Mesodermal cell (in vitro differentiated cells): ENCODE results near the gene NLRP6. TPM values are rescaled to one million over a fixed set of nuclear protein-coding genes. Genes with fewer than 3 reads are reported as not detected.
A peak's percentile ranks its signal among the peaks of the same experiment; 100 is the strongest.
"Not testable (repeated sequence)": the region's sequence is repeated elsewhere in the genome, so short reads cannot be mapped to it uniquely, and the experiment has no call there.

Experiments used
- H3K27ac ChIP-seq: 2 replicates; pipeline ENCODE4 v1.7.0; 2013; ENCODE audit warnings: mild to moderate bottlenecking, low read depth, low read length, moderate library complexity; ENCODE audit not compliant: severe bottlenecking
- H3K36me3 ChIP-seq: 2 replicates; pipeline ENCODE4 v1.7.1; 2013; ENCODE audit warnings: mild to moderate bottlenecking, low read length, moderate library complexity; ENCODE audit not compliant: control insufficient read depth, insufficient read depth
- H3K4me1 ChIP-seq: one replicate; pipeline ENCODE4 v1.7.1; 2013; ENCODE audit warnings: mild to moderate bottlenecking, low read length; ENCODE audit not compliant: insufficient read depth, control insufficient read depth, poor library complexity, severe bottlenecking
- H3K4me3 ChIP-seq: 2 replicates; pipeline ENCODE4 v1.7.0; 2013; ENCODE audit warnings: low read length, control low read depth, mild to moderate bottlenecking; ENCODE audit not compliant: insufficient read depth, poor library complexity, severe bottlenecking; ENCODE audit errors: extremely low read depth
- H3K9me3 ChIP-seq: 2 replicates; pipeline ENCODE4 v1.7.1; 2013; ENCODE audit warnings: mild to moderate bottlenecking, low read length, moderate library complexity; ENCODE audit not compliant: control insufficient read depth
- WGBS, 2 experiments: methylation state at CpG; one replicate each; pipeline ENCODE4 v1.1.5; 2013; ENCODE audit warnings: missing lambda C conversion rate in 2 of 2; ENCODE audit not compliant: insufficient coverage in 2 of 2; 5-methylcytosine and 5-hydroxymethylcytosine counted together
- polyA plus RNA-seq, 2 experiments: library from polyadenylated mRNA; stranded (reverse); fragments of 50-300 nt; gene quantifications; one replicate each; pipeline ENCODE4 v1.2.3, GENCODE V29; 2013

Gene NLRP6
- polyA plus RNA-seq (2013, experiment 1 of 2): not detected
- not detected for polyA plus RNA-seq (2013, experiment 2 of 2)

- Histone ChIP-seq H3K36me3 (no peaks in the 10 kb centered on the region), H3K4me1 (no peaks in the 10 kb centered on the region), H3K9me3 (no peaks in the 10 kb centered on the region), H3K27ac (no peak within 1 kb of the TSS), H3K4me3 (no peak within 1 kb of the TSS)
- 87 to 94% methylated on average over 18 to 19 of the region's 21 CpGs for WGBS, 2 experiments
Observed at GRCh38 chr11:278001-278951, at the start of gene NLRP6. TSS of gene NLRP6 (plus strand) at chr11:278407. CDS start at chr11:278570, 163 bp downstream.

DNA sequence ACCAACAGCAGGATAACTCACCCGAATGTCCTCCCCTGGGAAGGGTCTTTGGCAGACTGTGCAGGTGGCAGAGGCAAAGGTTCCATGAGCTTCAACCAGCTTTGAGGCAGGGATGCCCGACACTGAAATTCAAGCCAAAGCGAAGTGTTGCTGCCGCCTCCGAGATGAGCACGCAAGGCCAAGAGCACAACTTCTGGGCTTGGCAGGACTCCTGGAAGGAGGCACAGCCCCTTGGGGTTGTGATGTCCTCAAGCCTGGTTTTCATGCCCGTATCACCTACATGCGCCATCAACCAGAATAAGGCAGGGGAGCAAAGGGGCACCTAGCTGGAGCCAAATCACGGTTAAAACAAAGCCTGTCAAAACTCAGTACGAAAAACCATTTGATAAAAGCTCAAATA is 47.8 kb upstream of the NLRP6 start:
- WGBS, 2 experiments: 92 to 96% methylated on average over 10 of the region's 10 CpGs

DNA sequence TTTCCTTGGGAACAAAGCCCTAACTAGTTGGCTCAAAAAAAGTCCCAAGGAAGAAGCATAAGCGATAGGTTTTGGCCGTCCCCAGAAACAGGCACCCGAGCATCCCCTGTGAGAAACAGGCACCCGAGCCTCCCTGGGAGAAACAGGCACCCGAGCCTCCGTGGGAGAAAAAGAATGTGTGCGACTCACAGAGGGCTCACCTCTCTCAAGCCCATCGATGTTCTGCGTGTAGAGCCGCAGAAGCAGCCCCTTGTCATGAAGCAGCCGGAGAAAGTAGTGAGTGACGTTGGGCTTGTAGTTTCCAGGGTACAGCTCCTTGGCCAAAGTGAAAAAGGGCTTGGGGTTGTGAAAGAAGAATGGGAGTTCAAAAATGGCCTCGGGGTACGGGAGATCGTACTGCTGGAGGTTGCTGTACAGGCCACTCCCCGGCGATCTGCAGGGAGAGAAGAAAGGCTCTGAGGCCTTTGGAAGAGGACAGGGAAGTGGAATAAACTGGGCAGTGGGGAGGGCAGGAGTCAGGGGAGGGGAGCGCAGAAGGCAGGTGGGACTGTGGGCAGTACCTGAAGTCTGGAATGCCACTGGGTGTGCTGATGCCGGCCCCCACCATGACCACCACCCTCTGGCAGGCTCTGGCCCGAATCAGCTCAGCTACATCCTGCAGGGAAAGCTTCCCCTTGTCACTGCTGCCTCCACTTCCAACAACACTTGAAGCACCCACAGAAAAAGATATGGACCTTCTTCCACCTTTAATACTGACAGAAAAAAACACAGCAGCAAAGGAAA is 45.2 kb upstream of the NLRP6 start:
- Histone ChIP-seq H3K27ac (no peak overlapping the region), H3K36me3 (peaks cover 9% of the 10 kb centered on the region), H3K4me3 (no peak overlapping the region), H3K4me1 (peaks cover 2% of the 10 kb centered on the region), H3K9me3 (no peaks in the 10 kb centered on the region)
- 93 to 95% methylated on average over 18 to 19 of the region's 20 CpGs for WGBS, 2 experiments

More for the DNA sequence above, 47.8 kb upstream of the NLRP6 start:
- Histone ChIP-seq H3K36me3 (peaks cover 9% of the 10 kb centered on the region), H3K4me1 (no peaks in the 10 kb centered on the region), H3K9me3 (no peaks in the 10 kb centered on the region), H3K4me3 (no peak overlapping the region), H3K27ac (no peak overlapping the region)

DNA sequence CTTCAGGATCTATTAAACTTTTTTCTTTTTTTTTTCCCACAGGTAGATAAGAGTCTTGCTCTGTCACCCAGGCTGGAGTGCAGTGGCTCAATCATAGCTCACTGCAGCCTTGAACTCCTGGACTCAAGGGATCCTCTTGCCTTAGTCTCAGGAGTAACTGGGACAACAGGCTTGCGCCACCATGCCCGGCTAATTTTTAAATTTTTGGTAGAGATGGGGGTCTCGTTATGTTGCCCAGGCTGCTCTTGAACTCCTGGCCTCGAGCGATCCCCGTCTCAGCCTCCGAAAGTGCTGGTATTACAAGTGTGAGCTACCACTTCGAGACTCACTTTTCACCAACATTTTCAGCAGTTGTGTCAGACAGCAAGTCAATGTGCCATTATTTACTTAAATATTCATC is 43.0 kb upstream of the NLRP6 start:
- no peaks in the 10 kb centered on the region for H3K9me3 ChIP-seq
- peaks cover 8% of the 10 kb centered on the region for H3K4me1 ChIP-seq
- peaks cover 17% of the 10 kb centered on the region for H3K36me3 ChIP-seq
- peak overlapping the region; percentile 100 for H3K4me3 ChIP-seq
- H3K27ac ChIP-seq: no peak overlapping the region
- WGBS, 2 experiments: 95 to 99% methylated on average over 8 of the region's 8 CpGs

DNA sequence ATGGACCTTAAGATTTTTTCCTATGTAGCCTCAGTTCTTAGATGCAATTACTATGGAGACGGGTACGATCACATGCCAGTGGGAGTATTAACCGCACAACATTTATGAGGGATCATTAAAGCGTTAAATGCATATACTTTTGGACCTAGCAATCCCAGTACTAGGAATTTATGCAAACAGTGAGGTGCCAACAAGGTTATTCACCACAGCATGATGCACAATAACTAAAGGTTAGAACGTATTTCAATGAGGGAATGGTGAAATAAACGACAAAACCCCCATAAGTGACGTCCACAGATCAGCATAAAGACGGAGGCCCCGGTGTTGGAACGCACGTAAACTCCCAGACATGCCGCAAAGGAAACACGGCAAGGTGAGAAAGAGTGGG is 42.6 kb upstream of the NLRP6 start:
- whole genome bisulfite sequencing, 2 experiments: 18% methylated on average over 10 to 11 of the region's 13 CpGs
- H3K9me3 ChIP-seq: no peaks in the 10 kb centered on the region
- peak overlapping the region; percentile 73 for H3K27ac ChIP-seq
- H3K4me1 ChIP-seq: peaks cover 8% of the 10 kb centered on the region
- peaks cover 17% of the 10 kb centered on the region for H3K36me3 ChIP-seq
- peak overlapping the region; percentile 100 for H3K4me3 ChIP-seq

DNA sequence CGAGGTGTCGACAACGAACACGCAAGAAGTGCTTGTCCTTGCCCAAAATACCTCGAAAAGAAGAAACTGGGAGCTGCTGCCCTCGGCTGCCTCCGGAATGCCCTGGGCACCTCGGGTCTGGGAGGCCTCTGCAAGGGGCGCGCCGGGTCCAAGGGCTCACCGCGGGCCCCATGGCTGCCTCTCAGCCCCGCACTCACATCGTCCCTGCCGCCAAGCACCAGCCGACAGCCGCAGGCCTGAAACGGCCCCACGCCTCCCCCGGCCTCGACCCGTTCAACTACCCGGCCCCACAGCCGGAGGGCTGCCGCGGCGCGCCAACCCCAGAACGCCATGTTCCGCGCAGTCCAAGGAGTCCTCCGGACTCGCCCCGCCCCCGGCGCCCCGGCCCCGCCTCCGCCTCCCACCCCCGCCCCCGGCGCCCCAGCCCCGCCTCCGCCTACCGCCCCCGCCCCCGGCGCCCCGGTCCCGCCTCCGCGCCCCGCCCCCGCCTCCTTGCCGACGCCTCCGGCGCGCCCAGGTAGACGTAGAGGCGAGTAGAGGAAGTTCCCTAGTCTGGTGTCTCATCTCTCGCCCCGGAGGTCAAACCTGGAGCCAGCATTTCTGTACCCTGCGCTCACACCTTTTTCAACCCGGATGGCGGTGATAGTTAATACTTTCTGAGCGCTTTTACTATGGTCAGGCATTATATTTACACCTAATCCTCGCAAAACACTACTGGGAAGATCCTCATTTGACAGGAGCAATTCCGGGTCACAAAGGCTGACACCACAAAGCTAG is 42.0 kb upstream of the NLRP6 start, which contains the start of gene SIRT3:
TSS of gene SIRT3 (minus strand) at position 346 of the 777 bp plus-strand sequence. CDS start at position 332, 14 bp downstream.
- Histone ChIP-seq H3K4me1 (peaks cover 8% of the 10 kb centered on the region), H3K36me3 (peaks cover 22% of the 10 kb centered on the region), H3K27ac (peak within 1 kb of the TSS; percentile 95), H3K9me3 (no peaks in the 10 kb centered on the region), H3K4me3 (peak within 1 kb of the TSS; percentile 100)
- WGBS, 2 experiments: 0 to 1% methylated on average over 38 to 56 of the region's 70 CpGs

- Histone ChIP-seq H3K4me3 (peak within 1 kb of the TSS; percentile 100), H3K4me1 (peaks cover 8% of the 10 kb centered on the region), H3K36me3 (peaks cover 31% of the 10 kb centered on the region), H3K9me3 (no peaks in the 10 kb centered on the region), H3K27ac (peak within 1 kb of the TSS; percentile 95)
- 0% methylated on average over 54 to 55 of the region's 62 CpGs for WGBS, 2 experiments
Observed at GRCh38 chr11:236774-237767, 41.1 kb upstream of the NLRP6 start, which contains the start of gene PSMD13. TSS of gene PSMD13 (plus strand) at chr11:236976. CDS start at chr11:237050, 74 bp downstream.

DNA sequence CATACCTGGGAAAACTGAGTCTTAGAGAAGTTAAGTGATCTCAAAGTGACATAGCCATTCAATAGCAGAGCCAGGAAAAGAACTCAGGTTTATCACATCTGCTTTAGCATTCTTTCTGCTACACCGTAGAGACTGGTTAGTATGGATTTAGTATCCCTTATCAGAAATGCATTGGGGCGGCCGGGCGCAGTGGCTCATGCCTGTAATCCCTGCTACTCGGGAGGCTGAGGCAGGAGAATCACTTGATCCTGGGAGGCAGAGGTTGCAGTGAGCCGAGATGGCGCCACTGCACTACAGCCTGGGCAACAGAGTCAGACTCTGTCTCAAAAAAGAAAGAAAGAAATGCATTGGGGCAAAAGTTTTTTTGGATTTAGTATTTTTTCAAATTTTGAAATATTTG is 39.9 kb upstream of the NLRP6 start:
- H3K9me3 ChIP-seq, H3K4me1 ChIP-seq, H3K27ac ChIP-seq: not testable (repeated sequence)
- 90 to 92% methylated on average over 6 to 7 of the region's 7 CpGs for WGBS, 2 experiments
- H3K4me3 ChIP-seq: peak overlapping the region; percentile 100
- H3K36me3 ChIP-seq: peaks cover 43% of the 10 kb centered on the region

- Histone ChIP-seq H3K4me3 (no peak overlapping the region), H3K27ac (no peak overlapping the region), H3K9me3 (no peaks in the 10 kb centered on the region), H3K4me1 (peaks cover 8% of the 10 kb centered on the region), H3K36me3 (peaks cover 63% of the 10 kb centered on the region)
- WGBS, 2 experiments: 80% methylated on average over 1 of the region's 1 CpG; no CpG with 5 or more reads in 1 of the 2 experiments
Observed at GRCh38 chr11:240315-240714, 37.9 kb upstream of the NLRP6 start.
